Neuronal stem cell (in vitro differentiated cells): ENCODE data around the gene KPNA3.
"Not testable (repeated sequence)": the region's sequence is repeated elsewhere in the genome, so short reads cannot be mapped to it uniquely, and the experiment has no call there.

Experiments
- DNase-seq: peaks from one replicate; pipeline ENCODE4 v3.0.0-alpha.2; 2013; ENCODE audit warnings: low spot score
- H2AFZ ChIP-seq: one replicate; pipeline ENCODE4 v1.6.1; 2013; ENCODE audit warnings: mild to moderate bottlenecking, low read length, inconsistent platforms
- H2AK5ac ChIP-seq: 2 replicates; pipeline ENCODE4 v1.6.1; 2013; ENCODE audit warnings: low read depth, mild to moderate bottlenecking, inconsistent platforms, low read length, moderate library complexity, mixed read lengths
- H2BK120ac ChIP-seq: 2 replicates; pipeline ENCODE4 v1.6.1; 2013; ENCODE audit warnings: low read depth, mild to moderate bottlenecking, inconsistent platforms, low read length, moderate library complexity, mixed read lengths
- H2BK12ac ChIP-seq: one replicate; pipeline ENCODE4 v1.6.1; 2013; ENCODE audit warnings: low read length, inconsistent platforms
- H2BK15ac ChIP-seq: 2 replicates; pipeline ENCODE4 v1.6.1; 2013; ENCODE audit warnings: mild to moderate bottlenecking, low read length, inconsistent platforms, mixed read lengths
- H2BK5ac ChIP-seq: one replicate; pipeline ENCODE4 v1.6.1; 2013; ENCODE audit warnings: inconsistent platforms, mild to moderate bottlenecking, low read length, moderate library complexity
- H3K14ac ChIP-seq: one replicate; pipeline ENCODE4 v1.6.1; 2013; ENCODE audit warnings: low read length, inconsistent platforms
- H3K18ac ChIP-seq: 2 replicates; pipeline ENCODE4 v1.6.1; 2013; ENCODE audit warnings: low read length, inconsistent platforms
- H3K23ac ChIP-seq: 2 replicates; pipeline ENCODE4 v1.6.1; 2013; ENCODE audit warnings: low read depth, mild to moderate bottlenecking, mixed read lengths, low read length, inconsistent platforms; ENCODE audit not compliant: poor library complexity
- H3K27ac ChIP-seq: replicated peaks from 3 replicates; pipeline ENCODE4 v1.5.1; 2013; ENCODE audit warnings: low read length, inconsistent platforms
- H3K27me3 ChIP-seq, 3 experiments: 2 replicates each; pipeline ENCODE4 v1.6.1; 2013; ENCODE audit warnings: low read length in 3 of 3, mild to moderate bottlenecking in 2 of 3, inconsistent platforms in 1 of 3, low read depth in 1 of 3, mixed read lengths in 1 of 3, moderate library complexity in 1 of 3; ENCODE audit not compliant: control insufficient read depth in 3 of 3, insufficient read depth in 3 of 3
- H3K36me3 ChIP-seq, 2 donors: replicated peaks in 1 of 2; 2 replicates each; pipeline ENCODE4 v1.6.1; 2013; ENCODE audit warnings: low read length in 2 of 2; ENCODE audit not compliant: control insufficient read depth in 2 of 2, insufficient read depth in 2 of 2
- H3K4ac ChIP-seq: 2 replicates; pipeline ENCODE4 v1.6.1; 2013; ENCODE audit warnings: inconsistent platforms, mild to moderate bottlenecking, low read length, moderate library complexity
- H3K4me1 ChIP-seq, 2 donors: 1 replicate in 1 of 2; 2 replicates in 1 of 2; pipeline ENCODE4 v1.6.1; 2013; ENCODE audit warnings: low read length in 2 of 2, low read depth in 1 of 2; ENCODE audit not compliant: control insufficient read depth in 2 of 2, insufficient read depth in 1 of 2
- H3K4me2 ChIP-seq: one replicate; pipeline ENCODE4 v1.6.1; 2013; ENCODE audit warnings: mild to moderate bottlenecking, low read length, inconsistent platforms; ENCODE audit not compliant: insufficient read depth, poor library complexity, severe bottlenecking
- H3K4me3 ChIP-seq, 2 donors: 2 replicates each; pipeline ENCODE4 v1.5.1; 2013; ENCODE audit warnings: low read length in 2 of 2, mild to moderate bottlenecking in 2 of 2, inconsistent platforms in 1 of 2, moderate library complexity in 1 of 2
- H3K79me1 ChIP-seq: one replicate; pipeline ENCODE4 v1.6.1; 2013; ENCODE audit warnings: low read depth, mild to moderate bottlenecking, inconsistent platforms, low read length, moderate library complexity
- H3K9ac ChIP-seq: one replicate; pipeline ENCODE4 v1.6.1; 2013; ENCODE audit warnings: mild to moderate bottlenecking, low read depth, low read length, inconsistent platforms; ENCODE audit not compliant: poor library complexity
- H3K9me3 ChIP-seq, 2 donors: replicated peaks in 1 of 2; 2 replicates each; pipeline versions ENCODE3 to v1.6.1; 2013; ENCODE audit warnings: low read length in 2 of 2, mild to moderate bottlenecking in 2 of 2, inconsistent platforms in 1 of 2, low read depth in 1 of 2, mixed read lengths in 1 of 2, moderate library complexity in 1 of 2; ENCODE audit not compliant: control insufficient read depth in 2 of 2, insufficient read depth in 1 of 2
- H4K8ac ChIP-seq: one replicate; pipeline ENCODE4 v1.6.1; 2013; ENCODE audit warnings: low read depth, mild to moderate bottlenecking, inconsistent platforms, low read length, moderate library complexity
- H4K91ac ChIP-seq: one replicate; pipeline ENCODE4 v1.6.1; 2013; ENCODE audit warnings: low read length, low read depth, mild to moderate bottlenecking, inconsistent platforms; ENCODE audit not compliant: poor library complexity
- WGBS, 2 donors: extraction: QIAGEN DNeasy Blood & Tissue Kit; methylation state at CpG; one replicate each; pipeline ENCODE4 v1.1.7; 2013; ENCODE audit warnings: missing lambda C conversion rate in 2 of 2, mixed read lengths in 1 of 2; ENCODE audit not compliant: insufficient read length in 2 of 2, insufficient replicate concordance in 1 of 2; ENCODE audit errors: extremely low coverage in 2 of 2; 5-methylcytosine and 5-hydroxymethylcytosine counted together

The KPNA3 gene

DNA sequence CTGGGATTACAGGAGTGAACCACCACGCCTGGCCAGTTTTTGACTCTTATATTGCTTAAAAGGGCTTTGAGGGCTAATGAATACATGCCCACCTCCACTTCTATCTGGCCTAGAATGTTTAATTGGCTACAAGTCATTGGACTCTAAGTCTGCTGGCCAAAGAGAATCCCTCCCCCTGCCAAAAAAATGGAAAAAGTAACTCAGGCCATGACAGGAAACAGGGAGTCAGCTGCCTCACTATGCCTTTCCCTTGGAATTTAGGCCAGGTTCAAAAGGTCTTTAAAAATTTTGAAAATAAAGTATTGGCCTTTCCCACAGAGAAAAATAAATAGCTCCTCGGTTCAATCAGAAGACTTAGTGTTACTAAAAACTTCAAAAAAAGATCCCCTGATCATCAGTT, 34.9 kb upstream of the KPNA3 start:
- Histone ChIP-seq H3K36me3 (no peaks in the 10 kb centered on the region), H3K14ac (no peak overlapping the region), H3K4me3 (no peak overlapping the region), H3K27ac (no peak overlapping the region), H3K23ac (no peak overlapping the region), H4K91ac (no peak overlapping the region), H3K79me1 (no peaks in the 10 kb centered on the region), H2AK5ac (no peak overlapping the region), H3K18ac (no peak overlapping the region), H3K4ac (no peak overlapping the region), H2BK15ac (no peak overlapping the region), H3K27me3 (peaks cover 0 to 6% (median 3%) of the 10 kb centered on the region in 3 experiments), H3K9ac (no peak overlapping the region), H3K4me1 (no peaks in the 10 kb centered on the region), H3K4me2 (no peak overlapping the region), H2AFZ (no peak overlapping the region), H4K8ac (no peak overlapping the region), H2BK12ac (no peak overlapping the region), H3K9me3 (peaks cover 4 to 7% of the 10 kb centered on the region in 2 donors), H2BK120ac (no peak overlapping the region), H2BK5ac (no peak overlapping the region)
- WGBS, 2 donors: no CpG with 5 or more reads among the region's 2 CpGs
- DNase-seq: no peak

DNA sequence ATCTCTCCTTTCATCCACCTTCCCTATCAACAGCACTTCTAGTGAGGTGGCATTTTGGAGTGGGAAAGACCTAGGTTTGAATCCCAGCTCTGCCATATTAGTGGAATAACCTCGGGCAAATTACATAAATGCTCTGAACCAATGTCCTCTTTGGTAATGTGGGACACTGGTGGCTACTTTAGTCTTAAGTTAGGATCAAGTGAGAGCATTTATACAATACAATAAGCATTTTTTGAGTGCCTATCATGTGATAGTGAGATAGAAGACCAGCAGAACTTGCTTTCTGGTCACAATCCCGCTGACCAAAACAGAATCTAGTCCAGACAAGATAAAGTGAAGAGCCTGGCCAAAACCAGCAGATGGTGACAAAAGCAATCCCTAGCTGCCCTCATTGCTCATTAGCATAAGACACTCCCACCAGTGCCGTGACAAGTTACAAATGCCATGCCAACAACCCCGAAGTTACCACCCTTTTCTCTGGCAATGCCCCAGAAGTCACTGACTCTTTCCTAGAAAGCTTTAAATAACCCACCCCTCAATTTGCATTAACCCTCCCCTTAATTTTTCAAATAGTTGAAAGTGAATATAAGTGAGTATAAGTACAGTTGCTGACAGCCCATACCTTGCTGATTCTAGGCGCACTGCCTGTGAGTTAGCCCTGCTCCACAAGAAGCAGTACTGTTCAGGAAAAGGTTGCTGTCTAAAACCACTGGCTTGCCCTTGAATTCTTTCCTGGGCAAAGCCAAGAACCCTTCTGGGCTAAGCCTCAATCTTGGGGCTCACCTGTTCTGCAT, 28.9 kb upstream of the KPNA3 start:
- Histone ChIP-seq H2BK5ac (no peak overlapping the region), H3K79me1 (no peaks in the 10 kb centered on the region), H4K91ac (no peak overlapping the region), H3K4ac (no peak overlapping the region), H2AFZ (no peak overlapping the region), H3K4me3 (no peak overlapping the region), H3K4me2 (no peak overlapping the region), H3K9me3 (no peaks in the 10 kb centered on the region), H4K8ac (no peak overlapping the region), H3K36me3 (no peaks in the 10 kb centered on the region), H3K27ac (no peak overlapping the region), H2AK5ac (no peak overlapping the region), H3K4me1 (no peaks in the 10 kb centered on the region), H3K9ac (no peak overlapping the region), H3K14ac (no peak overlapping the region), H2BK120ac (no peak overlapping the region), H3K18ac (no peak overlapping the region), H2BK15ac (no peak overlapping the region), H3K23ac (no peak overlapping the region), H2BK12ac (no peak overlapping the region), H3K27me3 (peaks cover 0 to 6% (median 3%) of the 10 kb centered on the region in 3 experiments)
- no peak for DNase-seq
- WGBS, 2 donors: no CpG with 5 or more reads among the region's 5 CpGs

DNA sequence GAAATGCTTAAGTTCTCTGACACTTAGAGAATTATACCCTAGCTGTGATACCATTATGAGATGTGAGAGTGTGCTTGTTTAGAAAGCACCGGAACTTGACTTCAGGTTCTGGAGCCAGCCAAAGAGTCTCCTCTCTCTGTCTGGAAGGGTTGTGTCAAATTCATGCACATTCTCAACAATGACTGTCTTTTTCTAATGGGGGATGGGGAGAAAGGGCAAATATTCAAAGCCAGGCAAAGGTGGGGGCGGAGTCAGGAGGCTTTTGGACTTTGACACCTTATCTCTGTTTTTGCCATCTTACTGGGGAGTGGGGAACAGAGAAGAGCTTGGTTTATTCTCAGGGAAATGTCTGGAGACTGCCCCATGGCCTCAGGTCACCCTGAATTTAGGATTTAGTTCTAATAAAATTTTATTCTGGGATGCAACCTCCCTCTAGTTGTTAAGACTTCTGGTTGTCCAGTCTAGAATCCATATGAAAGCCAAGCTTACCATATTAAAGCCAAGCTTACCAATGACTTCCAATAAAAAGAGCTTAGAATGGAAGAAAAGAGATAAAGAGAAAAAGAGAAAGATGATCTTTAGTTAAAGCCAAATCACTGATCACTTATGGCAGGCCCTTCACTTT, 28.2 kb upstream of the KPNA3 start:
- no peak for DNase-seq
- H2BK120ac ChIP-seq: no peak overlapping the region
- no peaks in the 10 kb centered on the region for H3K9me3 ChIP-seq
- no peak overlapping the region for H2BK15ac ChIP-seq
- no peak overlapping the region for H3K9ac ChIP-seq
- H2AK5ac ChIP-seq: no peak overlapping the region
- H2BK5ac ChIP-seq: no peak overlapping the region
- H3K36me3 ChIP-seq: no peaks in the 10 kb centered on the region
- H3K4me2 ChIP-seq: no peak overlapping the region
- no peak overlapping the region for H4K91ac ChIP-seq
- H3K18ac ChIP-seq: no peak overlapping the region
- no peaks in the 10 kb centered on the region for H3K79me1 ChIP-seq
- no CpG with 5 or more reads among the region's 2 CpGs for WGBS, 2 donors
- no peak overlapping the region for H3K4me3 ChIP-seq
- H2AFZ ChIP-seq: no peak overlapping the region
- H3K4ac ChIP-seq: no peak overlapping the region
- H4K8ac ChIP-seq: no peak overlapping the region
- H3K4me1 ChIP-seq: no peaks in the 10 kb centered on the region
- H3K27ac ChIP-seq: no peak overlapping the region
- no peak overlapping the region for H2BK12ac ChIP-seq
- H3K23ac ChIP-seq: no peak overlapping the region
- peaks cover 0 to 6% (median 3%) of the 10 kb centered on the region in 3 experiments for H3K27me3 ChIP-seq
- H3K14ac ChIP-seq: no peak overlapping the region

DNA sequence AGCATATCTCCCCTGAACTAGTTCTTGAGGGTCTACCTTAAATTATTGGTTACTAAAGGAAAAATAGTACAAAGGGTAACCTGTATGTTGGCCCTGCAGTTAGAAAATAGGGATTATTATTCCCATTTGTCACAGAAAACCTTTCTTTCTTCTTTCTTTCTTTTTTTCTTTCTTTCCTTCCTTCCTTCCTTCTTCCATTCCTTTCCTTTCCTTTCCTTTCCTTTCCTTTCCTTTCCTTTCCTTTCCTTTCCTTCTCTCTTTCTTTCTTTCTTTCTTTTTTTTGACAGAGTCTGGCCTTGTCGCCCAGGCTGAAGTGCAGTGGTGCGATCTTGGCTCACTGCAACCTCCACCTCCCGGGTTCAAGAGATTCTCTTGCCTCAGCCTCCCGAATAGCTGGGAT, 23.6 kb upstream of the KPNA3 start:
- H3K23ac ChIP-seq, H3K79me1 ChIP-seq, H3K9me3 ChIP-seq, H2BK15ac ChIP-seq, H3K9ac ChIP-seq, H3K27ac ChIP-seq, H4K91ac ChIP-seq, H3K4ac ChIP-seq, H2AK5ac ChIP-seq, DNase-seq, H2AFZ ChIP-seq, H3K14ac ChIP-seq, H3K4me3 ChIP-seq, H2BK120ac ChIP-seq, H2BK5ac ChIP-seq, H2BK12ac ChIP-seq, H3K4me1 ChIP-seq, H3K36me3 ChIP-seq, H3K27me3 ChIP-seq, H3K4me2 ChIP-seq, H3K18ac ChIP-seq, H4K8ac ChIP-seq: not testable (repeated sequence)
- no CpG with 5 or more reads among the region's 4 CpGs for WGBS, 2 donors
